HG02973 (cell line): ENCODE measurements around the gene MSX2.

Experiments
- ATAC-seq: cut with Tn5 transposase; IDR thresholded peaks from one replicate; pipeline ENCODE4 v1.9.1; 2021; ENCODE audit warnings: moderate library complexity; ENCODE audit not compliant: unreplicated experiment

The MSX2 gene

DNA sequence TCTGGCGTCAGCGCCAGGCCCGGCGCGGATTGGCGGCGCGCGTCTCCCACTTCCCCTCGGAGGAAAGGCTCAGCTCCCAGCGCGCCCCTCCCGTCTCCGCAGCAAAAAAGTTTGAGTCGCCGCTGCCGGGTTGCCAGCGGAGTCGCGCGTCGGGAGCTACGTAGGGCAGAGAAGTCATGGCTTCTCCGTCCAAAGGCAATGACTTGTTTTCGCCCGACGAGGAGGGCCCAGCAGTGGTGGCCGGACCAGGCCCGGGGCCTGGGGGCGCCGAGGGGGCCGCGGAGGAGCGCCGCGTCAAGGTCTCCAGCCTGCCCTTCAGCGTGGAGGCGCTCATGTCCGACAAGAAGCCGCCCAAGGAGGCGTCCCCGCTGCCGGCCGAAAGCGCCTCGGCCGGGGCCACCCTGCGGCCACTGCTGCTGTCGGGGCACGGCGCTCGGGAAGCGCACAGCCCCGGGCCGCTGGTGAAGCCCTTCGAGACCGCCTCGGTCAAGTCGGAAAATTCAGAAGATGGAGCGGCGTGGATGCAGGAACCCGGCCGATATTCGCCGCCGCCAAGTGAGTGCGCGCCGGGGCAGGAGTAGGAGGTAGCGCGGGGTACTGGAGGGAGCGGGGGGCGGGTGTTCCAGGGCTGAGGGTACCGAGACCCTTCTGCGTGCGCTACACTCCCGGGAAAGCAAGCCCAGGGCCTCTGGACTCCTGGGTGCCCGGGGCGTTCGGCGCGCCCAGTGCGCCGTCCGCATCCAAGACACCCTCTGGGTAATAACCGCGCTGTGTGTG is at the start of gene MSX2:
Gene MSX2 (plus strand): TSS at position 99 of the 777 bp plus-strand sequence. CDS start 78 bp downstream, at position 177.
- no peak for ATAC-seq

DNA sequence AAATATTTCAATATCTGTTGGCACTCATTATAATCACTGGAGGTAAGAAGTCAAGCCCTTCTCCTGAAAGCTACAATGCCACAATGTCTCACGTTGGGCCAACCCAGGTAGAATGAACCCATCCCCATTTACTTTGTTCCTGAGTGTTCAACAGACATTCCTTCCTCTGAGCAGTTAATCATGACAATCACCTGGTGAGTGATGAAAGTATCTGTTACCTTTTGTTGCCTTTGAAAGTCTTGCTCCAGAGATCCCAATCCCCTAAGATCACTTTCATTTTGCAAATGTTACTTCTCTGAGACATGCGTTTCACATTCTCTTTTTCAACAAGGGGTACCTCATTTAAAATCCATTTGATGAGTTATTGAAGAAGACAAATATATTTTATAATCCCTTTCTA is 49.3 kb upstream of the MSX2 start:
- ATAC-seq: no peak

DNA sequence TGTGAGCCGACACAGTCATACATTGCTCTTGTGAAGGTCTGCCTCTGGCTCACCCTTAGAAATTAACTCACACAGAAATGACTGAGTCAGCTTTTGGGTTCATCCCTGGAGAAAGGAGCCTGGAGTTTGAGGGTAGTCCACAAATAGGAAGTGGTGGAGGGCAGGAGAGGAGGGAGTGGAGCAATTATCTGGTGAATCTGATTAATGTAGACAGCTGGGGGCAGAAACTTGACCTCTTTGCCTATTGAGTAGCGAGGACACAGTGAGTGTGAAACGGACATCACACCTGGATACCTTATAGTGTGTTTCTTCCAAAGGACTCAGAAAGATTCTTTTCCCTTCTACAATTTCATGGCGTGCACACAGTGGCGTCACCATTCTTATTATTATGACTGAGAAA is 48.5 kb upstream of the MSX2 start:
- no peak for ATAC-seq

DNA sequence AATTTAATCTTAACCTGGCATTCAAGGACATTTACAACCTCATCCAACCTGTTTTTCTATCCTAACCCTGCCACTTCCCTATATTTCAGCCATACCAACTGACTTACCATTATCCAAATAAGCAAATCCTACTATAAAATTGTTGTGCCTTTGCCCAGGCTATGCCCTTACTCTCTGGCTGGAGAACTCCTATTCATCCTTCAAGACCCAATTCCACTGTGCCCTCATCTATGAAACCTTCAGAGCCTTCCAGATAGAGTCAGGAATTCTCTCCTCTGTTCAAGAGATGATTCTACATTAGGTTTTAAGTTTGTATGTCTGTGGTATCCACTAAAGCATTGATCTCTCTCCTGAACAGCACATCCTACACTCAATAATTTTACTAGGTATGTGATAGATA is 46.3 kb upstream of the MSX2 start:
- ATAC-seq: no peak

DNA sequence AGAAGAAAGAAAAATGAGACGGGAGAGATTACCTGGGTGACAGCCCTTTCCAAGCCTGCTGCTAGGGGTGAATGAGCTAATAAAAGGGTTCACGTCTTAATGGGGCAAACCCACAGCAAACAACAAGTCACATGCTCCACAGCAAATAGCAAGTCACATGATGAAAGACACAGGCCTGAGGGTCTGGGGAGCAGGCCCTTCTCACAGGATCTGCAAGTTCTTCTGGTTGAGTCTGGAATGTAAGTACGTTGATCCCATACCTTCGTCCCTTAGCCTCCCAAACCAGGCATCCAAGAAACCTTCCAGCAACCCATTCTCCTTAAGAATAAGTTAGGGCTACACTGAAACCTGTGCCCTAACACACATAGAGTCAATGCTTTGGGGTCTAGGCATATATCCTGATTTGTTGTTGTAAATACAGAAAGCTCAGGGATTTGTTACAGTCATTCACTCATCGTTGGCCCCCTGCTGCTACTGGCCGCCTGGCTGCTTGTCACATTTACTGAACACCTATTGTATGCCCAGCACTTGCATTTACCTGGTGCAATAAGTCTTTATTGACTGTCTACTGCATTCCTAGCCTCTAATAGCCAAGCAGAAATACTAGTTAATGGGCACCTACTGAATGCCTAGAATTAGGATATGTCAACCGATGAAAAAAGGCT is 43.3 kb upstream of the MSX2 start:
- ATAC-seq: no peak

DNA sequence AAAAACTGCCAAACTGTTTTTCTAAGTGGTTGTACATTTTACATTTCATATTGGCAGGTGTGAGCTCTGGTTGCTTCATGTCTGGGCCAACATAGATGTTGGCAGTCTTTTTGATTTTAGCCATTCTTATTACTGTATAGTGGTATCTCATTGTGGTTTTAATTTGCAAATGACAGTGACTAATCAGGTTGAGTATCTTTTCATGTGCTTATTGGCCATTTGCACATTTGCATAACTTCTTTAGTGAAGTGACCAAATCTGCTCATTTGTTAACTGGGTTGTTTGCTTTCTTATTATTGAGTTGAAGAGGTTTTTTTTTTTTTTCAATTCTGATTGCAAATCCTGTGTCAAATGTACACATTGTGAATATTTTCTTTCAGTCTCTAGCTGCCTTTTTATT is 36.9 kb upstream of the MSX2 start:
- no peak for ATAC-seq

DNA sequence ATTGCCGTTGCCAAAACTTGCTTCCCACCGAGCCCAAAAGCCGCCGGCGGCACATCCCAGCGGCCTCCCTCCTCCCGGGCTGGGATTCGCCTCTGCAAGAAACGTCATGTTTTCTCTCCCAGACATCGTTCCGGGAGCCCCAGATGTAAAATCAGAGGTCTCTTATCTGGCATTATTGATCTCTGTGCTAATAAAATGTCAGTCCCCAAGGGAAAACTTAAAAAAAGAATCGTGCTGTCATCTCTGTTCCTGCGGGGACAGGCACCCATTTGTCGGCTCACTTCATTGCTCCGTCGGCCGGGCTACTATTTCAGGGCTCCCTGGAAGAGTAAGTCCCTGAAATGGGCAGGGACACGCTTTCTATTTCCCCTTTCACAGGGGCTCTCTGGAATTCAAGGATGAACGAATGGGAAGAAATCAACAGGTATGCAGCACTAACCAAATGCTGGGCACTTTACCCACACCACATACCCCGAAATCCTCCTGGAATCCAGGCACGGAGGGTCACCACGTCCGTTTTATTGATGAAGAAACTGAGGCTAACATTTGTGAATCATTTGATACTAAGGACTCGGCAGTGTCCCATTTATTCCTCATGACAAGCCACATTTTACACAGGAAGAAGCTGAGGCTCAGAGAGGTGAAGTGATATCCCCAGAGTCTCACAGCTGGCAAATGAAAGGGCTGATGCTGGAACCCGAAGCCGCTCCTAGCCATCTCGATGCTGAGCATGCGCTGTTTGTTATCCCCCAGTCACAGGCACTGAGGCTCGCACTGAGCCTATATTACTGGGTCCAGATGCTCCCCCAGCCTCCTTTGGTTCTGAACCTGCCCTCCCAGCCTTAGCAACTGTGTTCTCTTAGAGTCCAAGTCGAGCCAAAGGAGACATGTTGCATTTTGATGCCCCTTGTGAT is 35.7 kb upstream of the MSX2 start:
- ATAC-seq: no peak

DNA sequence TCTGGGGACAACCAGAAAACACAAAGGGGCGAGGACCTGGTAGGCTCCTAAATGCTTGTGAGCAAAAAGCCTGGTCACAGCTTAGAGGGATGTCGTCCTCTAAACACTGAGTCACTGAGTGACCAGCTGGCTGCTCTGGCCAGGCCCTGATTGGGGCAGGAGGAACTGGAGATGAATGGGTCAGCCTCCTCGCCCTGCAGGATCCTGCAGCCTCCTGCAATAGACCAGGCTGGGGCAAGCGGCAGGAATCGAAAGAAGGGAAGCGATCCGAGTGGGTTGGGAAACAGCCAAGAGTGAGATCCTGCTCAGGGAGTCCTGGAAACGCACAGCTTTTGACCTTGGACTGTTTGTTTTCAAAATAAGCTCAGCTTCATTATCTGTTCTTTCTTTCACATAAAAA is 34.1 kb upstream of the MSX2 start:
- no peak for ATAC-seq

DNA sequence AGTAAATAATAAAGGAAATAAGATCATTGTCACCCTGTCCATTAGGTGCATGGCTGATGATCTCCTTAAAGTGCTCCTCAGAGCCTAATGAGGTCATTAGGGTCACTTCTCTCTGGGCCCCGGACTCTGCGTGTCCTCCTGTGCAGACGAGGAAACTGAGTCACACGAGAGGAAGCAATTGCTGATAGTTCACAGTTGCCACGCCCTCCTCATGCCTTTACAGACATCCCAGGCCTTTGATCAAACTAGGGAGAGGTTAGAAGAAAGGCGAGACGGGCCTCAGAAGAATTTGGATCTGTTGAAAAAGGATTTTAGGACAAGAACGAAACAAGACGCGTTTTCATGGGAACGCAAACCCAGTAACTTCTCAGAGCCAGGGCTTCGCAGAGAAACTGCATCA is 32.0 kb upstream of the MSX2 start:
- ATAC-seq: no peak

DNA sequence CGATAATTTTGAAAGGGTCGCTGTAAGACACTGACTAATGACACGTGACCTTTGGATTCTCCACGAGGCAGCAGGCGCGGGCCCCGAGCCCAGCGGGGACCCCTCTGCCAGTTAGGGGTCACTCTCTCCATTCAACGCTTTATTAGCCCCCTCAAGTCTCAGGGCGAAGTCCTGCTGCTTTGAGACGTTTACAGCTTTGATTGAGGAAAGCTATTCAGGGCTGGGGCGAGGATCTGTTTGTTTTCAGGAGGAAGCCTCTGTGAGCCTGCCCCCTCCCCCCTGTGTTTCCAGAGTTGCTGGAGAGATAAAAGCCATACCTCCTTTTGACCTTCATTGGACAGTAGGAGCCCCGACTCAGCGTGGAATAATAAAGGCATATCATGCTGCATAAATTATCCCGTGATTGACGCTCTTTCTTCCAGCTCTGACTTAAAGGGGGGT is 31.4 kb upstream of the MSX2 start:
- no peak for ATAC-seq

DNA sequence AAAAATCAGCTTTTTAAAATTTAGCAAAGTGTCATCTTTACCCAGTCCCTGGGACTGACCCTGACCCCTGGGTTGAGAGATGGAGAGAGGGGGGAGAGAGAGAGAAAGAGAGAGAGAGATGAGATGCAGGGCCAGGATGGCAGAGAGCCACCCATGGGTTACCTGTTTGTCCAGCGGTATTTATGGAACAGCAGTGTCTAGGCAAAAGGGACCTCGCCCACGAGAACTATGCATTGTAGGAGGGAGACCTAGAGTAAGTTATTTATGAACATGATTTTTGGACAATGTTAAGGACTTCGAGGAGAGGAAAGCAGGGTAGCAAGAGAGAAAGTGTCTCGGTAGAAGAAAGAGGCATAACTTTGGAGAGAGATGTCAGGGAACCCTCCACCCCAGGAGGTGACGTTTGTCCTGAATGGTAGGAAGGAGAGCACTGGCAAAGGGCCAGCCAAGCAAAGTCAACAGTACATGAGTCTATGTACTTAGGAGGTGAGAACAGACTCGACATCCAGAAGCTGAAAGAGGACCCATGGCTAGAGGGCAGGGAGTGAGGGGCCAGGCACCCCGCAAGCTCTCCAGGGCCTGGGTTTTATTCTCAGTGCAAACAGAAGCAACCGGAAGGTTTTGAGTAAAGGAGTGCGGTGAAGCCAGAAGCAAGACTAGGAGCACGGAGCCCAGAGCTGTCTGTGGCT is 30.5 kb upstream of the MSX2 start:
- no peak for ATAC-seq

DNA sequence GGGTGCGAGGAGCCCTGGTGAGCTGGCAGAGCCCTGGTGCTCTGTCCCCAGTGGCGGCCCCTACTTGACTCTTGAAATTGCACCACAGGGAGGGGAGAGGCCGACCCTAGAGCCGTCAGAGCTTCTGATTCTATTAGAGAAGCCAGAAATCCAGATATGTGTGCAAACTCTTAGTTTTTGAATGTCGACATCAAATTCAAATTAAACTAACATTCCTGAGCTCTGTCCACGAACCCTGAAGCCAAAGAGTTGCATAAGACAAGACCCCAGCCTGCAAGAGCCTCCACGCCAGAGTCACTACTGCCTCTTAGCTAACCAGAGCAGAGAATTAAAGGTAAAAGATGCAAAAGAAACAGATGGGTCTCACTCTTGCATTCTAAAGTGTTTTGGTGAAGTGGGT is 29.8 kb upstream of the MSX2 start:
- ATAC-seq: no peak

DNA sequence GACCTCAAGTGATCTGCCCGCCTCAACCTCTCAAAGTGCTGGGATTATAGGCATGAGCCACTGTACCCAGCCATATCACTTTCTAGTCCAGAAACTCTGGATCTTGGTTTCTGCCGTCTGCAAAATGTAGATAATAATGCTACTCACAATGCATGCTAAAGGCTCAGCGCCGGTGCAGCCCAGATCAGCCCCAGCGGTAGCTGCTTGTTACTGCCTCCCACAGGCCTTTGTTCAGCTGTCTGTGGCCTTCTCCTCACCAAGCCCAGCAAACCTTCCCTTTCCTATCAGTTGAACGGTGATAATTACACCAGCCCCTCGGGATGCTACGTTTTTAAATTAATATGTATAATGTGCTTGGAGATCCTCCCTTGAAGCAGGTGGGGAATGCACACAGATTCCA is 26.2 kb upstream of the MSX2 start:
- no peak for ATAC-seq

DNA sequence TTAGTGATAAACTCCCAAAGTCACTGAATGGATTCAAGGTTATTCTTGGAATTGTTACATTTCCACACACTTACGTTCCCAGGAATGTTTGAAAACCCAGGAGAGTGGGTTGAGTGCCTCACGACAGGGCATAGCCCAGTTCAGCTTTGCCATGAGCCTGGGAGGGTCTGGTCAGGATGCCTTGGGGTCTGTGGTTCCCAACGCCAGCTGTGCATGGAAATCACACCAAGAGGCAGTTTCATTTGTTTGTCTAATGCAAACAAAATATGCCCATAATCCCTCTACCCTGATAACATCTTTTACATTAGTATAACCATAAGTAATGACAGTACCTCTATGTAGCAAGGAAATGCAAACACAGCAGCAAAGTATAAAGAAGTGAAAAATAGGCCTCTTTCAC is 25.3 kb upstream of the MSX2 start:
- no peak for ATAC-seq

DNA sequence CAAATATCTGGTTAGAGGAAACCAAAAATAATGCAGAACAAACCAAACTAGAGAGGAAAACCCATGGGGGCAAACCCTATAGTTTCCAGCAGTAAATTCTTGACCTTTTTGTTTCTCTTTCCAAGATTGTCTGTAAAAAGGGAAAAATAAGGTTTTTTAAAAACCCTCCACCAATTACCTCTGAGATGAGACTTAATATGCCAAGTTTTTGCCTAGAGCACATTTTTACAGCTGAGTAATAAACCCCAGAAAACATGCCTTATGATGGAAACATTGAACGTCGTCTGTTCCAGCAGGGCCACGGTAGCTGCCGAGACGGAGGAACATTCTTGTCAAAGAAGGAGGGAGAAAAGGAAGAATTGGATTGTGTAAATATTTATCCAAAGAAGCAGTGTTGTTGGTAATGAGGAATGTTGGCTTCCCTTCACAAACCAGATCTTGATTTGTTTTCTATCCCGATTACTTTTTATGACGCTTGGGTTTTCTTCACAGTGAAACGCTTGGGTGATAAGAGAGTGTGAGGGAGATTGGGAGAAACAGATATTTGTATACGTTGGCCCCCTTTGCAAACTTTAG is 17.3 kb upstream of the MSX2 start:
- no peak for ATAC-seq

DNA sequence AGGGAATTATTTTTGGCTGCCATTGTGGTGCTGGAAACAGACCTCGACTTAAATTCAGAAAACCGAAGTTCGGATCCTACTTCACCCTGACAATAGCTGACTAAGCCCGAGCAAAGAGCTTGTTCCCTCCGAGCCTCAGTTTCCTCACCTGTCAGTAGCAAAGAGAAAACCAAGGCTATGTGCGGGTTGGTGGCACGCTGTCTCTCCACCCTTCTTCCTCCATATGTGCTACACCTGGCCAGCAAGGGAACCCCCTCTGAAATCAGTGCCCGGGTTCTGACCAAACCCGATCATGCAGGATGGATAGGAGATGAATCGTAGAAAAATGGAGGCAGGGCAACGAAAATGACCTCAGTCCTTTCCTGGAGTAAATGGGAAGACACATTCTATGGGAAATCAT is 16.7 kb upstream of the MSX2 start:
- no peak for ATAC-seq

DNA sequence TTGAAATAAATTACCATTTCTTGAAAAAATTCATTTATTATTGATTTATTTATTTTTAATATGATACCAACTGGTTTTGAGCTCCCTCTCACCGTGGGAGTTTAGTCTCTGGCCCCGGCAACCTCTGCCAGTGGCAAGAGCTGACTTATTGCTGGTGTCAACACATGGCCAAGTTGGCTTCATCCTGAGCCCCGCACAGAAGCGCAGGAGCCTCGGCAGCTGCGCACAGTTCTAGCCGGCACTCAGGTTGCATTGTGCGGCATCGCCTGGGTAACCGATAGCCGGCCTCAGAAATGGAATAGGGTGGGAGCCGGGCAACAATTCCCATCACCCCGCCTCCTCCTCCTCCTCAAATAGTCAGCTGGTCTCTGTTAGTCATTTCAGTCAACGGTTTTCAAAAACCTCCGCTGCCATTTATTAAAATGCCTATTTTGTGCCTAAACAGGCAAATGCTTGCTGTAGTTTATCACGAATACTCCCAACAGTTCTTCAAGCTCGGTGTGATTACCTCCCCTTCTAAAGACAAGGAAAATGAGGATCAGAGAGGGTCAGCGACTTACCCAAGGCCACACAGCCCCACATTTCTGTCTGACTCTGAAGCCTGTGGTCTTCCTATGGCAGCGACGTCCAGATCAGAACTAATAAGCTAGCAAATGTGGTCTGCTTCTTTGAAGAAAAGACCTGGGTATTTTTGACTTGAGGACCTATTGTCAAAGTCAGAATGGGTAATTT is 15.7 kb upstream of the MSX2 start:
- ATAC-seq: no peak

DNA sequence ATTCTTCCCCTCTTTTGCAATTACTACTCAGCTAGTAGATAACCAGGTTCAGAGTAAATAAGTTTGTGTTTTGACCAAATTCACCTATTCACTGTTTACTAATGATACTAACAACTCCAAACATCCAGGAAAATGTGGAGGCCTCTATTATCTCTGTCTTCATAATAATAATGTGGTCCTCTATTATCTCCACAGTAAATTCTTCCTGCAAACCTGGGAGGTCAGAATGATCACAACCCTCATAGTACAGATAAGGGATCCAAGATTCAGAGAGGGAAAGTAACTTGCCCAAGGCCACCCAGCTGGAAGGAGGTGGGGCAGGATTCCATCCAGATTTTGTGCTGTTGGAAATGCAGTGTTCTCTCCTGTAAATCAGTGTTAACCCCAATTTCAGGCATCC is 9.6 kb upstream of the MSX2 start:
- no peak for ATAC-seq

DNA sequence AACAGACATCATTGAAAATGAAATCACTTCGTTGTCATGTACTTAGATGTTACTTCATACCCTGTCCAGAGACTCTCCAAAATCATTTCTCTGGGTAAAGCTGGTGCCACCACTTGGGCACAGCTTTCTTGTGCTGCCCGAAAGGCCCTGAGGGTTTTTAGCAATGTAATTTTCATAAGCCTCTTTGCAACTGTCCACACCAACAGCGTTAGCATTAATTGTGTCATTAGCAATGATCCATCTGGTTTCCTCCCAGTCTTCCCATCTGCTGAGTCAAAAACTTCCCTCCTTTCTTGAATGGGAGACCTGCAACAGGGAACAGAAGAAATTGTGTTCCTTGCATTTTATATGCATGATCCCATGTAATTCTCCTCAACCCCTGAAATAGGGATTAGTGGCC is 8.6 kb upstream of the MSX2 start:
- no peak for ATAC-seq

DNA sequence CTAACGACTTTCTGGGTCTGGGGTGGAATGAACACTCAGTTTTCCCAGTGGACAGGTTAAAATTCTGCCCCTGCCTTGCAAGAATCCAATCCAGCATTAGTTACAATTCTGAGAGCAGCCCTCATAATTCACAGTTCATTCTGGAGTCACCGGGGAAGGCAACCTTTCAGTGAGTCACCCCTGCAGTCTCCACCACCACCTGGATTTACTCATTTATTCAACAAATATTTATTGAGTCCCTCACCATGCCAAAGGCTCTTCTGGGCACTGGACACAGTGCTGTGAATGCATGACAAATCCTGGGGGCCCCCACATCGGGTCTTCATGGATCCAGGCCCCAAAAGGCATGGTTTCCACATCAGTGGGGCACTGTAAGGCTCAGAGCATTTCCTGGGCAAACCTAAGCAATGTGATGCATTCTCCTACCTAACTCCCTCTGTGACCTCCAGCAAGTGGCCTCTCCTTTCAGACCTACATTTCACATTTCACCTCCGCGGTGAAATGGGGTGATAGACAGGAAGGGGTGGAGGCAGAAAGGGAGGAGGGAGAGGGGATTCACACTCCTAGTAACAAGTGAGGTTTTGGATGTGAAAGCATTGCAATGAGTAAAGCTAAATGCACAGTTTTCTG is 6.4 kb upstream of the MSX2 start:
- no peak for ATAC-seq
